ENCODE data around the gene EPB41L4B.

- TF ChIP-seq USF2 (IDR thresholded peaks at IDR 0.05; ENCODE audit: low read depth, low read length), result no peak
- TF ChIP-seq CTCF (conservative IDR thresholded peaks at IDR 0.05; ENCODE audit: low read depth, low read length), result no peak
- no peak for TF ChIP-seq POLR2A (IDR thresholded peaks at IDR 0.05; ENCODE audit: low read depth, low read length)
- no peak for TF ChIP-seq SMC3 (IDR thresholded peaks at IDR 0.05; ENCODE audit: low read depth, low read length)
- no peak for TF ChIP-seq CEBPB (IDR thresholded peaks at IDR 0.05; ENCODE audit: low read depth, low read length)
- TF ChIP-seq, protein P1, sequence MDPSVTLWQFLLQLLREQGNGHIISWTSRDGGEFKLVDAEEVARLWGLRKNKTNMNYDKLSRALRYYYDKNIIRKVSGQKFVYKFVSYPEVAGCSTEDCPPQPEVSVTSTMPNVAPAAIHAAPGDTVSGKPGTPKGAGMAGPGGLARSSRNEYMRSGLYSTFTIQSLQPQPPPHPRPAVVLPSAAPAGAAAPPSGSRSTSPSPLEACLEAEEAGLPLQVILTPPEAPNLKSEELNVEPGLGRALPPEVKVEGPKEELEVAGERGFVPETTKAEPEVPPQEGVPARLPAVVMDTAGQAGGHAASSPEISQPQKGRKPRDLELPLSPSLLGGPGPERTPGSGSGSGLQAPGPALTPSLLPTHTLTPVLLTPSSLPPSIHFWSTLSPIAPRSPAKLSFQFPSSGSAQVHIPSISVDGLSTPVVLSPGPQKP (IDR thresholded peaks at IDR 0.05; ENCODE audit: borderline replicate concordance, low read depth, low read length), result no peak
- TF ChIP-seq MXI1 (IDR thresholded peaks at IDR 0.05; ENCODE audit: borderline replicate concordance, low read depth, low read length), result no peak
- TF ChIP-seq CHD1 (IDR thresholded peaks at IDR 0.05; ENCODE audit: low read depth, low read length), result no peak
- no peak for TF ChIP-seq RAD21 (IDR thresholded peaks at IDR 0.05; ENCODE audit: low read length)
- TF ChIP-seq RCOR1 (IDR thresholded peaks at IDR 0.05; ENCODE audit: insufficient replicate concordance, low read length), result no peak
- no peak for TF ChIP-seq MAZ (IDR thresholded peaks at IDR 0.05; ENCODE audit: borderline replicate concordance, low read depth, low read length)
These were observed 31.7 kb downstream of the EPB41L4B start for GRCh38 chr9:109289186-109289585.

All from IMR-90 (cell line).